HepG2 (cell line): ENCODE measurements around the gene GNAI2. TPM values are rescaled to one million over a fixed set of nuclear protein-coding genes. Genes with fewer than 3 reads are reported as not detected.

Experiments
- FOXA1 ChIP-seq, 2 experiments: fragments of 450-650 bp in 1 of 2; sonication (generic) in 1 of 2; formaldehyde crosslinking in 1 of 2; IDR thresholded peaks; 2 replicates each; pipeline versions ENCODE4 v1.4.0 to v1.6.1; 2016 to 2020; ENCODE audit warnings: missing genetic modification reagents in 1 of 2
- RELA ChIP-seq: sonication (generic); formaldehyde crosslinking; IDR thresholded peaks from 2 replicates; pipeline ENCODE4 v1.4.0; 2020; ENCODE audit warnings: missing genetic modification reagents
- SKI ChIP-seq: fragments of 450-650 bp; IDR thresholded peaks from one replicate; pipeline ENCODE4 v1.6.1; 2018; ENCODE audit warnings: mild to moderate bottlenecking; ENCODE audit not compliant: partially characterized antibody
- SOX5 ChIP-seq: IDR thresholded peaks from 2 replicates; pipeline ENCODE4 v1.6.1; 2016; ENCODE audit warnings: borderline replicate concordance
- TGIF2 ChIP-seq: IDR thresholded peaks from 2 replicates; pipeline ENCODE4 v1.6.1; 2016; ENCODE audit warnings: control low read depth, missing compliant biosample characterization
- ZBTB38 ChIP-seq: sonication (generic); formaldehyde crosslinking; IDR thresholded peaks from 2 replicates; pipeline ENCODE4 v1.5.1; 2020; ENCODE audit warnings: mild to moderate bottlenecking, missing genetic modification reagents
- ZNF205 ChIP-seq: IDR thresholded peaks from 2 replicates; pipeline ENCODE4 v1.6.1; 2018; ENCODE audit warnings: missing biosample characterization, missing genetic modification reagents
- ZNF317 ChIP-seq: sonication (generic); formaldehyde crosslinking; IDR thresholded peaks from 2 replicates; pipeline ENCODE4 v1.5.0; 2020; ENCODE audit warnings: mild to moderate bottlenecking, missing genetic modification reagents
- ZNF432 ChIP-seq: sonication (generic); formaldehyde crosslinking; IDR thresholded peaks from 2 replicates; pipeline ENCODE4 v1.5.0; 2020; ENCODE audit warnings: missing genetic modification reagents, mild to moderate bottlenecking, borderline replicate concordance
- ZNF564 ChIP-seq: sonication (generic); formaldehyde crosslinking; IDR thresholded peaks from 2 replicates; pipeline ENCODE4 v1.8.1; 2023; ENCODE audit warnings: mild to moderate bottlenecking, missing genetic modification reagents
- ZNF788 ChIP-seq: sonication (generic); formaldehyde crosslinking; IDR thresholded peaks from 2 replicates; pipeline ENCODE4 v1.5.0; 2020; ENCODE audit warnings: mild to moderate bottlenecking, missing genetic modification reagents, borderline replicate concordance
- polyA plus RNA-seq, 8 experiments: library from polyadenylated mRNA; depleted of rRNA in 3 of 8; stranded (reverse) in 7 of 8; unstranded in 1 of 8; fragments of >200 nt; fragmentation: Illumina TruSeq in 4 of 8; extraction: Trizol in 4 of 8; gene quantifications; 2 replicates each; pipeline versions ENCODE4 v1.2.1 to v1.2.3, GENCODE V29; 2011 to 2016; ENCODE audit warnings: low read depth in 4 of 8, missing spikeins in 1 of 8, mixed read lengths in 1 of 8; ENCODE audit not compliant: insufficient read depth in 1 of 8
- total RNA-seq, 5 experiments: library from RNA; depleted of rRNA; stranded (reverse); fragments of >200 nt; fragmentation: Illumina TruSeq; extraction: Trizol; gene quantifications; 2 replicates each; pipeline ENCODE4 v1.2.3, GENCODE V29; 2016; ENCODE audit warnings: low read depth in 1 of 5
- TF ChIP-seq, protein P1 (sequence below): sonication (generic); formaldehyde crosslinking; IDR thresholded peaks from 2 replicates; pipeline ENCODE4 v1.4.0; 2020; ENCODE audit warnings: missing genetic modification reagents, borderline replicate concordance
- TF ChIP-seq, protein P2 (sequence below): IDR thresholded peaks from 2 replicates; pipeline ENCODE4 v1.4.0; 2020; ENCODE audit warnings: mild to moderate bottlenecking, missing genetic modification reagents
- TF ChIP-seq, protein P3 (sequence below): sonication (generic); formaldehyde crosslinking; IDR thresholded peaks from 2 replicates; pipeline ENCODE4 v1.4.0; 2020; ENCODE audit warnings: missing genetic modification reagents
- TF ChIP-seq, protein P4 (sequence below): sonication (generic); formaldehyde crosslinking; conservative IDR thresholded peaks from 2 replicates; pipeline ENCODE4 v1.4.0; 2020; ENCODE audit warnings: mild to moderate bottlenecking, missing genetic modification reagents, moderate library complexity

The GNAI2 gene
- total and polyA plus RNA-seq, 2 of the 13 experiments (the other 11 are each of a cell fraction or from before 2014, with no cell fraction given): 51.1 to 66.2 TPM

DNA sequence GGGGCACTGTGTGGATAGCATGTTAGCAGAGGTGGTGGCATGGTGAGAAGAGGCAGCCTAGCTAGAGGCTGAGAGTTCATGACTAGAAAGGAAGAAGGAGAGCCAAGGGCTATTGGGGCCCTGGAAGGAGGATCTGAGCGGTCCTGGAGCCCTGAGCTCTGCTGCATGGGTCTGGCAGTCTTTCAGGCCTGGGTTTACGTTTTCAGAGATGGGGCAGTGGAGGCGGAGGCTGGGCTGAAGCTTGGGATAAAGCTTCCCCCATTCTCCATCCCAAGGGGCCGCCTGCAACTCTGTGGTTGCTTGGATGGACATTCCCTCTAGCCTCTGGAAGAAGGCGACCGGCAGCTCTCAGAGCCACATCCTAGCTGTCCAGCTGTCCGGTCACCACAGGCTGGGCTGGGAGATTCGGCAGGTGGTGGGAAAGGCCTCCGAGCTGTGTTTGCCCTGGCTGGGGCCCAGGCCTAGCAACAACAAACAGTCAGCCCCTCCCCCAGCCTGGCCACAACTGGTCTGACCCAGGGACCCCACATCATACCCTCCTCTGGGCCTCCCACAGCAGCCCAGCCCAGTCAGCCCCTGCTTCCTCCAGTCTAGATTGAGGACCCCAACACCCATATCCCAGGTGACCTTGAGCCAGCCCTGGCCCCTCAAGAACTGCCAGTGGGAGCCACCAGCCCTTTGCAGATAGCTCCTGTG, 32.7 kb upstream of the GNAI2 start (continued):
- TF ChIP-seq, protein P1, sequence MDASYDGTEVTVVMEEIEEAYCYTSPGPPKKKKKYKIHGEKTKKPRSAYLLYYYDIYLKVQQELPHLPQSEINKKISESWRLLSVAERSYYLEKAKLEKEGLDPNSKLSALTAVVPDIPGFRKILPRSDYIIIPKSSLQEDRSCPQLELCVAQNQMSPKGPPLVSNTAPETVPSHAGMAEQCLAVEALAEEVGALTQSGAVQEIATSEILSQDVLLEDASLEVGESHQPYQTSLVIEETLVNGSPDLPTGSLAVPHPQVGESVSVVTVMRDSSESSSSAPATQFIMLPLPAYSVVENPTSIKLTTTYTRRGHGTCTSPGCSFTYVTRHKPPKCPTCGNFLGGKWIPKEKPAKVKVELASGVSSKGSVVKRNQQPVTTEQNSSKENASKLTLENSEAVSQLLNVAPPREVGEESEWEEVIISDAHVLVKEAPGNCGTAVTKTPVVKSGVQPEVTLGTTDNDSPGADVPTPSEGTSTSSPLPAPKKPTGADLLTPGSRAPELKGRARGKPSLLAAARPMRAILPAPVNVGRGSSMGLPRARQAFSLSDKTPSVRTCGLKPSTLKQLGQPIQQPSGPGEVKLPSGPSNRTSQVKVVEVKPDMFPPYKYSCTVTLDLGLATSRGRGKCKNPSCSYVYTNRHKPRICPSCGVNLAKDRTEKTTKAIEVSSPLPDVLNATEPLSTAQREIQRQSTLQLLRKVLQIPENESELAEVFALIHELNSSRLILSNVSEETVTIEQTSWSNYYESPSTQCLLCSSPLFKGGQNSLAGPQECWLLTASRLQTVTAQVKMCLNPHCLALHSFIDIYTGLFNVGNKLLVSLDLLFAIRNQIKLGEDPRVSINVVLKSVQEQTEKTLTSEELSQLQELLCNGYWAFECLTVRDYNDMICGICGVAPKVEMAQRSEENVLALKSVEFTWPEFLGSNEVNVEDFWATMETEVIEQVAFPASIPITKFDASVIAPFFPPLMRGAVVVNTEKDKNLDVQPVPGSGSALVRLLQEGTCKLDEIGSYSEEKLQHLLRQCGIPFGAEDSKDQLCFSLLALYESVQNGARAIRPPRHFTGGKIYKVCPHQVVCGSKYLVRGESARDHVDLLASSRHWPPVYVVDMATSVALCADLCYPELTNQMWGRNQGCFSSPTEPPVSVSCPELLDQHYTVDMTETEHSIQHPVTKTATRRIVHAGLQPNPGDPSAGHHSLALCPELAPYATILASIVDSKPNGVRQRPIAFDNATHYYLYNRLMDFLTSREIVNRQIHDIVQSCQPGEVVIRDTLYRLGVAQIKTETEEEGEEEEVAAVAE (CRISPR knock-in tag): 0 out of 2 replicates have a peak, but pooled peaks have one; percentile 32
- TF ChIP-seq, protein P2, sequence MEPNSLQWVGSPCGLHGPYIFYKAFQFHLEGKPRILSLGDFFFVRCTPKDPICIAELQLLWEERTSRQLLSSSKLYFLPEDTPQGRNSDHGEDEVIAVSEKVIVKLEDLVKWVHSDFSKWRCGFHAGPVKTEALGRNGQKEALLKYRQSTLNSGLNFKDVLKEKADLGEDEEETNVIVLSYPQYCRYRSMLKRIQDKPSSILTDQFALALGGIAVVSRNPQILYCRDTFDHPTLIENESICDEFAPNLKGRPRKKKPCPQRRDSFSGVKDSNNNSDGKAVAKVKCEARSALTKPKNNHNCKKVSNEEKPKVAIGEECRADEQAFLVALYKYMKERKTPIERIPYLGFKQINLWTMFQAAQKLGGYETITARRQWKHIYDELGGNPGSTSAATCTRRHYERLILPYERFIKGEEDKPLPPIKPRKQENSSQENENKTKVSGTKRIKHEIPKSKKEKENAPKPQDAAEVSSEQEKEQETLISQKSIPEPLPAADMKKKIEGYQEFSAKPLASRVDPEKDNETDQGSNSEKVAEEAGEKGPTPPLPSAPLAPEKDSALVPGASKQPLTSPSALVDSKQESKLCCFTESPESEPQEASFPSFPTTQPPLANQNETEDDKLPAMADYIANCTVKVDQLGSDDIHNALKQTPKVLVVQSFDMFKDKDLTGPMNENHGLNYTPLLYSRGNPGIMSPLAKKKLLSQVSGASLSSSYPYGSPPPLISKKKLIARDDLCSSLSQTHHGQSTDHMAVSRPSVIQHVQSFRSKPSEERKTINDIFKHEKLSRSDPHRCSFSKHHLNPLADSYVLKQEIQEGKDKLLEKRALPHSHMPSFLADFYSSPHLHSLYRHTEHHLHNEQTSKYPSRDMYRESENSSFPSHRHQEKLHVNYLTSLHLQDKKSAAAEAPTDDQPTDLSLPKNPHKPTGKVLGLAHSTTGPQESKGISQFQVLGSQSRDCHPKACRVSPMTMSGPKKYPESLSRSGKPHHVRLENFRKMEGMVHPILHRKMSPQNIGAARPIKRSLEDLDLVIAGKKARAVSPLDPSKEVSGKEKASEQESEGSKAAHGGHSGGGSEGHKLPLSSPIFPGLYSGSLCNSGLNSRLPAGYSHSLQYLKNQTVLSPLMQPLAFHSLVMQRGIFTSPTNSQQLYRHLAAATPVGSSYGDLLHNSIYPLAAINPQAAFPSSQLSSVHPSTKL: peak; percentile 74
- TF ChIP-seq RELA (CRISPR knock-in tag) (no peak), FOXA1 (IDR thresholded peaks at IDR 0.05) (no peak), FOXA1 (CRISPR knock-in tag; IDR thresholded peaks at IDR 0.05) (peak; percentile 87), ZNF317 (CRISPR knock-in tag) (peak; percentile 86), ZNF788 (CRISPR knock-in tag) (peak; percentile 89; the same call in 1 of the 2 replicates), TGIF2 (peak; percentile 56; the same call in 1 of the 2 replicates), ZNF205 (CRISPR knock-in tag) (0 out of 2 replicates have a peak, but pooled peaks have one; percentile 23), ZBTB38 (no peak; the same call in 1 of the 2 replicates), ZNF432 (no peak), SKI (peak; percentile 52), SOX5 (CRISPR knock-in tag) (peak; percentile 59; the same call in 1 of the 2 replicates), ZNF564 (CRISPR knock-in tag) (peak; percentile 73; the same call in 1 of the 2 replicates)
- TF ChIP-seq, protein P3, sequence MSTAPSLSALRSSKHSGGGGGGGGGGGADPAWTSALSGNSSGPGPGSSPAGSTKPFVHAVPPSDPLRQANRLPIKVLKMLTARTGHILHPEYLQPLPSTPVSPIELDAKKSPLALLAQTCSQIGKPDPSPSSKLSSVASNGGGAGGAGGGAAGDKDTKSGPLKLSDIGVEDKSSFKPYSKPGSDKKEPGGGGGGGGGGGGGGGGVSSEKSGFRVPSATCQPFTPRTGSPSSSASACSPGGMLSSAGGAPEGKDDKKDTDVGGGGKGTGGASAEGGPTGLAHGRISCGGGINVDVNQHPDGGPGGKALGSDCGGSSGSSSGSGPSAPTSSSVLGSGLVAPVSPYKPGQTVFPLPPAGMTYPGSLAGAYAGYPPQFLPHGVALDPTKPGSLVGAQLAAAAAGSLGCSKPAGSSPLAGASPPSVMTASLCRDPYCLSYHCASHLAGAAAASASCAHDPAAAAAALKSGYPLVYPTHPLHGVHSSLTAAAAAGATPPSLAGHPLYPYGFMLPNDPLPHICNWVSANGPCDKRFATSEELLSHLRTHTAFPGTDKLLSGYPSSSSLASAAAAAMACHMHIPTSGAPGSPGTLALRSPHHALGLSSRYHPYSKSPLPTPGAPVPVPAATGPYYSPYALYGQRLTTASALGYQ (CRISPR knock-in tag): peak; percentile 35; the same call in 1 of the 2 replicates
- TF ChIP-seq, protein P4, sequence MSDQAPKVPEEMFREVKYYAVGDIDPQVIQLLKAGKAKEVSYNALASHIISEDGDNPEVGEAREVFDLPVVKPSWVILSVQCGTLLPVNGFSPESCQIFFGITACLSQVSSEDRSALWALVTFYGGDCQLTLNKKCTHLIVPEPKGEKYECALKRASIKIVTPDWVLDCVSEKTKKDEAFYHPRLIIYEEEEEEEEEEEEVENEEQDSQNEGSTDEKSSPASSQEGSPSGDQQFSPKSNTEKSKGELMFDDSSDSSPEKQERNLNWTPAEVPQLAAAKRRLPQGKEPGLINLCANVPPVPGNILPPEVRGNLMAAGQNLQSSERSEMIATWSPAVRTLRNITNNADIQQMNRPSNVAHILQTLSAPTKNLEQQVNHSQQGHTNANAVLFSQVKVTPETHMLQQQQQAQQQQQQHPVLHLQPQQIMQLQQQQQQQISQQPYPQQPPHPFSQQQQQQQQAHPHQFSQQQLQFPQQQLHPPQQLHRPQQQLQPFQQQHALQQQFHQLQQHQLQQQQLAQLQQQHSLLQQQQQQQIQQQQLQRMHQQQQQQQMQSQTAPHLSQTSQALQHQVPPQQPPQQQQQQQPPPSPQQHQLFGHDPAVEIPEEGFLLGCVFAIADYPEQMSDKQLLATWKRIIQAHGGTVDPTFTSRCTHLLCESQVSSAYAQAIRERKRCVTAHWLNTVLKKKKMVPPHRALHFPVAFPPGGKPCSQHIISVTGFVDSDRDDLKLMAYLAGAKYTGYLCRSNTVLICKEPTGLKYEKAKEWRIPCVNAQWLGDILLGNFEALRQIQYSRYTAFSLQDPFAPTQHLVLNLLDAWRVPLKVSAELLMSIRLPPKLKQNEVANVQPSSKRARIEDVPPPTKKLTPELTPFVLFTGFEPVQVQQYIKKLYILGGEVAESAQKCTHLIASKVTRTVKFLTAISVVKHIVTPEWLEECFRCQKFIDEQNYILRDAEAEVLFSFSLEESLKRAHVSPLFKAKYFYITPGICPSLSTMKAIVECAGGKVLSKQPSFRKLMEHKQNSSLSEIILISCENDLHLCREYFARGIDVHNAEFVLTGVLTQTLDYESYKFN (CRISPR knock-in tag): peak; percentile 94
